SK-N-SH (cell line): Measurements from ENCODE around the gene ADORA3. TPM values are rescaled to one million over a fixed set of nuclear protein-coding genes. Genes with fewer than 3 reads are reported as not detected.

ENCODE experiments used
- CTCF ChIA-PET: fragments of 300-600, 350-600 bp; formaldehyde crosslinking; extraction: SDS; loops from one replicate; lab custom pipeline; 2021; lab: Yijun Ruan, JAX
- POLR2A ChIA-PET: fragments of 350-600 bp; sonication (Branson Sonifier 250); formaldehyde crosslinking; extraction: SDS; loops from one replicate; lab custom pipeline; 2020; ENCODE audit warnings: antibody characterized with exemption, inconsistent platforms; lab: Yijun Ruan, JAX
- DNase-seq: peaks from one replicate; pipeline ENCODE4 v3.0.0; 2012
- H2AFZ ChIP-seq: fragments of 200-600 bp; sonication (generic); 2 replicates; pipeline ENCODE4 v1.8.1; 2016; ENCODE audit warnings: antibody characterized with exemption, mild to moderate bottlenecking, low read depth
- H3F3A ChIP-seq: fragments of 200-600 bp; sonication (generic); replicated peaks from 2 replicates; pipeline ENCODE3; 2016; ENCODE audit warnings: antibody characterized with exemption, mild to moderate bottlenecking; ENCODE audit not compliant: insufficient read depth
- H3K27ac ChIP-seq, 2 experiments: fragments of 200-500 bp in 1 of 2; fragments of 200-600 bp in 1 of 2; sonication (Bioruptor generic) in 1 of 2; sonication (generic), shearing (Covaris generic) in 1 of 2; 2 replicates each; pipeline versions ENCODE4 v1.5.1 to v1.6.1; 2014 to 2016; ENCODE audit warnings: low read depth in 2 of 2, inconsistent platforms in 1 of 2, low read length in 1 of 2, mild to moderate bottlenecking in 1 of 2, mixed read lengths in 1 of 2
- H3K27me3 ChIP-seq: fragments of 200-600 bp; sonication (generic), shearing (Covaris generic); 2 replicates; pipeline ENCODE4 v1.6.1; 2016; ENCODE audit warnings: mixed run types; ENCODE audit not compliant: insufficient read depth
- H3K36me3 ChIP-seq, 2 experiments: fragments of 200-500 bp in 1 of 2; fragments of 200-600 bp in 1 of 2; sonication (Bioruptor generic) in 1 of 2; sonication (generic) in 1 of 2; replicated peaks in 1 of 2; 2 replicates each; pipeline versions ENCODE3 to v1.5.1; 2014 to 2016; ENCODE audit warnings: low read length in 1 of 2, mild to moderate bottlenecking in 1 of 2; ENCODE audit not compliant: insufficient read depth in 2 of 2, control insufficient read depth in 1 of 2
- H3K4me1 ChIP-seq, 2 experiments: fragments of 200-500 bp in 1 of 2; fragments of 200-600 bp in 1 of 2; sonication (Bioruptor generic) in 1 of 2; sonication (generic), shearing (Covaris generic) in 1 of 2; 2 replicates each; pipeline versions ENCODE4 v1.5.1 to v1.6.1; 2014 to 2016; ENCODE audit warnings: low read depth in 1 of 2, low read length in 1 of 2, mixed run types in 1 of 2; ENCODE audit not compliant: insufficient read depth in 2 of 2, control insufficient read depth in 1 of 2
- H3K4me2 ChIP-seq: fragments of 200-600 bp; sonication (generic), shearing (Covaris generic); 2 replicates; pipeline ENCODE4 v1.6.1; 2017; ENCODE audit warnings: mixed run types
- H3K4me3 ChIP-seq, 2 experiments: fragments of 200-500 bp in 1 of 2; fragments of 200-600 bp in 1 of 2; sonication (Bioruptor generic) in 1 of 2; sonication (generic), shearing (Covaris generic) in 1 of 2; 2 replicates each; pipeline versions ENCODE4 v1.5.1 to v1.8.1; 2014 to 2016; ENCODE audit warnings: low read depth in 2 of 2, inconsistent platforms in 1 of 2, low read length in 1 of 2, mild to moderate bottlenecking in 1 of 2, mixed read lengths in 1 of 2, moderate library complexity in 1 of 2
- H3K79me2 ChIP-seq: fragments of 200-600 bp; sonication (generic); 2 replicates; pipeline ENCODE4 v1.8.1; 2017; ENCODE audit warnings: mild to moderate bottlenecking; ENCODE audit not compliant: insufficient read depth
- H3K9ac ChIP-seq: fragments of 200-600 bp; sonication (generic); 2 replicates; pipeline ENCODE4 v1.6.1; 2017; ENCODE audit warnings: mixed run types
- H3K9me2 ChIP-seq: fragments of 200-600 bp; sonication (generic); 2 replicates; pipeline ENCODE4 v1.6.1; 2017; ENCODE audit warnings: mixed run types
- H3K9me3 ChIP-seq: fragments of 200-600 bp; sonication (generic); 2 replicates; pipeline ENCODE4 v1.6.1; 2017; ENCODE audit warnings: mixed run types, mild to moderate bottlenecking, moderate library complexity
- H4K20me1 ChIP-seq: fragments of 200-600 bp; sonication (generic); 2 replicates; pipeline ENCODE4 v1.6.1; 2017; ENCODE audit warnings: mild to moderate bottlenecking, mixed run types; ENCODE audit not compliant: insufficient read depth
- ELF1 ChIP-seq: IDR thresholded peaks from 2 replicates; pipeline ENCODE4 v1.4.0; 2012
- EP300 ChIP-seq, 2 experiments: IDR thresholded peaks; 2 replicates each; pipeline versions ENCODE4 v1.4.0 to v1.6.1; 2012; ENCODE audit warnings: borderline replicate concordance in 1 of 2, low read depth in 1 of 2, low read length in 1 of 2
- FOXJ3 ChIP-seq: sonication (generic); formaldehyde crosslinking; IDR thresholded peaks from 2 replicates; pipeline ENCODE4 v1.5.1; 2020; ENCODE audit warnings: mild to moderate bottlenecking, missing genetic modification reagents
- FOXM1 ChIP-seq: IDR thresholded peaks from 2 replicates; pipeline ENCODE4 v1.4.0; 2012; ENCODE audit warnings: low read depth, mild to moderate bottlenecking
- GABPA ChIP-seq: IDR thresholded peaks from 2 replicates; pipeline ENCODE4 v1.4.0; 2012; ENCODE audit warnings: low read depth, mild to moderate bottlenecking
- GATA2 ChIP-seq: sonication (generic); formaldehyde crosslinking; IDR thresholded peaks from 2 replicates; pipeline ENCODE4 v1.5.0; 2020; ENCODE audit warnings: mild to moderate bottlenecking, missing genetic modification reagents
- MEF2A ChIP-seq: IDR thresholded peaks from 2 replicates; pipeline ENCODE4 v1.4.0; 2012; ENCODE audit warnings: low read depth, borderline replicate concordance
- NFIC ChIP-seq: IDR thresholded peaks from 2 replicates; pipeline ENCODE4 v1.4.0; 2012; ENCODE audit warnings: borderline replicate concordance
- NRF1 ChIP-seq: IDR thresholded peaks from 2 replicates; pipeline ENCODE4 v1.6.1; 2012; ENCODE audit warnings: low read depth, mild to moderate bottlenecking, low read length
- RAD21 ChIP-seq: IDR thresholded peaks from 2 replicates; pipeline ENCODE4 v1.6.1; 2012; ENCODE audit warnings: mild to moderate bottlenecking, low read length
- RCOR1 ChIP-seq: fragments of 150-350 bp; IDR thresholded peaks from 2 replicates; pipeline ENCODE4 v1.6.1; 2017; ENCODE audit warnings: antibody characterized with exemption, low read length
- RXRA ChIP-seq: IDR thresholded peaks from 2 replicates; pipeline ENCODE4 v1.4.0; 2012; ENCODE audit warnings: low read depth, mild to moderate bottlenecking, borderline replicate concordance
- SMC3 ChIP-seq: IDR thresholded peaks from 2 replicates; pipeline ENCODE4 v1.6.1; 2012; ENCODE audit warnings: low read depth, low read length, improper control_type of control experiment
- TEAD4 ChIP-seq: IDR thresholded peaks from 2 replicates; pipeline ENCODE4 v1.4.0; 2012; ENCODE audit warnings: mild to moderate bottlenecking, borderline replicate concordance; ENCODE audit not compliant: insufficient read depth
- USF2 ChIP-seq: fragments of 150-350 bp; IDR thresholded peaks from 2 replicates; pipeline ENCODE4 v1.6.1; 2017; ENCODE audit warnings: antibody characterized with exemption, low read length, low read depth, borderline replicate concordance
- YY1 ChIP-seq: IDR thresholded peaks from 2 replicates; pipeline ENCODE4 v1.4.0; 2012; ENCODE audit warnings: low read depth, mild to moderate bottlenecking
- ZBTB33 ChIP-seq: IDR thresholded peaks from 2 replicates; pipeline ENCODE4 v1.4.0; 2012; ENCODE audit warnings: low read depth, borderline replicate concordance
- WGBS: methylation state at CpG from one replicate; pipeline ENCODE4 v1.1.6; 2017; ENCODE audit warnings: low lambda C conversion rate; 5-methylcytosine and 5-hydroxymethylcytosine counted together
- polyA plus RNA-seq, 3 experiments: library from polyadenylated mRNA; depleted of rRNA; stranded (reverse); fragments of >200 nt; gene quantifications; 2 replicates each; pipeline ENCODE4 v1.2.3, GENCODE V29; 2012
- TF ChIP-seq, protein P1 (sequence below): IDR thresholded peaks from 2 replicates; pipeline ENCODE4 v1.6.1; 2012; ENCODE audit warnings: mild to moderate bottlenecking, low read depth, low read length, moderate library complexity

ADORA3 gene
- polyA plus RNA-seq, 1 of the 3 experiments (the other 2 are of a cell fraction), result not detected

DNA sequence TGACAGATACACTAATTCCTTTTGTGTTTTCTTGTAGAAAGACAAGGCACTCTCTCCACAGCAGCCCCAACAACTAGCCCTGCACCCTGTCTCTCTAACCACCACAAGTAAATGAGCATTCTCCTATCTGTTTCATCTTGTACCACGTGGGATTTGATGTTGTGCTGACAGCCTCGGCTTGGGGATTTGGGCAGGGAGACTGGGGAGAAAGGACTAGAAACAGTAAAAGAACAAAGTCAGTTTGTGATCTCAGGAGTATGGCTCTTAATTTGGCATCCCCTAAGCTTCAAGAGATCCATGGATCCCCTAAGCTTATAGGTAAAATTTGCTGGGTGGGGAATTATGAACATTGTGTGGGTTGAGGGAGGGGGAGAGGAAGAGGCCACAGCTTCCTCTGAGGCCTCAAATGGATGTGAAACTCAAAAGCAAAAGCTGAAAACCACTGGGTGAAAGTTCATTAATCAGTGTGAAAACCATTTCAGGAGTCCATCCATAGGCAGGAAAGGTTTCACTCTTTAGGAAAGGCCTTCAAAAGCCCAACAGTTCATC, 26.6 kb downstream of the ADORA3 start:
- Histone ChIP-seq H3K9me2 (no peaks in the 10 kb centered on the region), H3K79me2 (no peaks in the 10 kb centered on the region), H3K9ac (no peak overlapping the region), H3K9me3 (no peaks in the 10 kb centered on the region), H3K27ac (no peak overlapping the region), H3K27me3 (no peaks in the 10 kb centered on the region)
- CTCF ChIA-PET, result interaction anchor here (0.9 kb wide), 1 partner anchor 28 kb away, joined by 3 read pairs; no protein-coding TSS in a partner anchor
- TF ChIP-seq FOXM1, result no peak
- no peak for TF ChIP-seq ELF1
- no peak for TF ChIP-seq RCOR1
- no peak for TF ChIP-seq GATA2
- no peak for TF ChIP-seq TEAD4
- no peak for TF ChIP-seq USF2
- no peak for TF ChIP-seq ZBTB33
- TF ChIP-seq MEF2A, result no peak
- TF ChIP-seq SMC3, result no peak
- no peak for TF ChIP-seq FOXJ3 (CRISPR knock-in tag)
- TF ChIP-seq NRF1, result no peak
- TF ChIP-seq RAD21, result no peak
- TF ChIP-seq, protein P1, sequence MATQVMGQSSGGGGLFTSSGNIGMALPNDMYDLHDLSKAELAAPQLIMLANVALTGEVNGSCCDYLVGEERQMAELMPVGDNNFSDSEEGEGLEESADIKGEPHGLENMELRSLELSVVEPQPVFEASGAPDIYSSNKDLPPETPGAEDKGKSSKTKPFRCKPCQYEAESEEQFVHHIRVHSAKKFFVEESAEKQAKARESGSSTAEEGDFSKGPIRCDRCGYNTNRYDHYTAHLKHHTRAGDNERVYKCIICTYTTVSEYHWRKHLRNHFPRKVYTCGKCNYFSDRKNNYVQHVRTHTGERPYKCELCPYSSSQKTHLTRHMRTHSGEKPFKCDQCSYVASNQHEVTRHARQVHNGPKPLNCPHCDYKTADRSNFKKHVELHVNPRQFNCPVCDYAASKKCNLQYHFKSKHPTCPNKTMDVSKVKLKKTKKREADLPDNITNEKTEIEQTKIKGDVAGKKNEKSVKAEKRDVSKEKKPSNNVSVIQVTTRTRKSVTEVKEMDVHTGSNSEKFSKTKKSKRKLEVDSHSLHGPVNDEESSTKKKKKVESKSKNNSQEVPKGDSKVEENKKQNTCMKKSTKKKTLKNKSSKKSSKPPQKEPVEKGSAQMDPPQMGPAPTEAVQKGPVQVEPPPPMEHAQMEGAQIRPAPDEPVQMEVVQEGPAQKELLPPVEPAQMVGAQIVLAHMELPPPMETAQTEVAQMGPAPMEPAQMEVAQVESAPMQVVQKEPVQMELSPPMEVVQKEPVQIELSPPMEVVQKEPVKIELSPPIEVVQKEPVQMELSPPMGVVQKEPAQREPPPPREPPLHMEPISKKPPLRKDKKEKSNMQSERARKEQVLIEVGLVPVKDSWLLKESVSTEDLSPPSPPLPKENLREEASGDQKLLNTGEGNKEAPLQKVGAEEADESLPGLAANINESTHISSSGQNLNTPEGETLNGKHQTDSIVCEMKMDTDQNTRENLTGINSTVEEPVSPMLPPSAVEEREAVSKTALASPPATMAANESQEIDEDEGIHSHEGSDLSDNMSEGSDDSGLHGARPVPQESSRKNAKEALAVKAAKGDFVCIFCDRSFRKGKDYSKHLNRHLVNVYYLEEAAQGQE, result no peak
- TF ChIP-seq NFIC, result no peak
- TF ChIP-seq EP300 (IDR thresholded peaks at IDR 0.05; ENCODE audit: borderline replicate concordance in 1 of 2, low read depth in 1 of 2, low read length in 1 of 2), result no peak
- TF ChIP-seq RXRA, result no peak
- TF ChIP-seq YY1, result no peak
- no peak for TF ChIP-seq GABPA
- TF ChIP-seq, all 33 proteins: peak for 0
- Histone ChIP-seq H3F3A (no peaks in the 10 kb centered on the region), H3K4me3 (no peak overlapping the region), H2AFZ (no peak overlapping the region), H3K36me3 (peaks cover 0 to 4% of the 10 kb centered on the region in 2 experiments), H4K20me1 (no peaks in the 10 kb centered on the region), H3K4me1 (no peaks in the 10 kb centered on the region), H3K4me2 (no peak overlapping the region)
- POLR2A ChIA-PET, result no interaction called here
- no peak for DNase-seq
- 43% methylated on average over 2 of the region's 2 CpGs for WGBS
